Spleen (tissue), 7 donors: Measurements from ENCODE around the gene VPS18.

ENCODE experiments used
- POLR2A ChIP-seq, 3 donors: fragments of 450-650 bp; IDR thresholded peaks; one replicate each; pipeline ENCODE4 v1.5.1; 2017; ENCODE audit warnings: antibody characterized with exemption in 3 of 3, mild to moderate bottlenecking in 1 of 3
- TF ChIP-seq, protein P1 (sequence below), 11 experiments: fragments of 200-600 bp in 7 of 11; fragments of 450-650 bp in 4 of 11; sonication (generic) in 4 of 11; IDR thresholded peaks in 8 of 11; conservative IDR thresholded peaks in 3 of 11; 1 replicate in 7 of 11; 2 replicates in 4 of 11; pipeline versions ENCODE4 v1.4.0 to v1.8.0; 2016 to 2021; ENCODE audit warnings: antibody characterized with exemption in 11 of 11, inconsistent platforms in 4 of 11, mild to moderate bottlenecking in 1 of 11
- donor health status: DM: no; HTN: no; CAD: no; lungs with moderate emphysema.
- donor health status: DM: no; HTN: no; CAD: no.
- donor health status: DM: no; HTN: no; CAD: no.

DNA sequence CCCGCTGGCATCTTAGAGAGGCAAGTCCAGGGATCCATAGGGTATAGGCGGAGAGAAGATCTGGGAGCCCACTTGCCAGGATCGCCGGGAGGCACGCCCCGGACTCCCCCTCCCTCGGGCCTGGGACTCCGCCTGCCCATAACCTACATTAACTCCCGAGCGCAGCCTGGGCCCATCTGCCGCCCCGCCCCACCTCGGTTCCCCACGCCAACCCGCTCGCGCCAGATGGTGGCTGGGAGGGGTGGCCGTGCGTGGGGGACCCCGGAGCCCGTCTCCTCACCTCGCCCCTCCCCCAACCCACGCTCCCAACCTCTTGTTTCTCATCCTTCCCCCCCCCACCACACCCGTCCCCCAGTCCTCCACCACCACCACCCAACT is 33.2 kb downstream of the VPS18 start:
- TF ChIP-seq POLR2A (IDR thresholded peaks at IDR 0.05) = no peak
- TF ChIP-seq, protein P1, sequence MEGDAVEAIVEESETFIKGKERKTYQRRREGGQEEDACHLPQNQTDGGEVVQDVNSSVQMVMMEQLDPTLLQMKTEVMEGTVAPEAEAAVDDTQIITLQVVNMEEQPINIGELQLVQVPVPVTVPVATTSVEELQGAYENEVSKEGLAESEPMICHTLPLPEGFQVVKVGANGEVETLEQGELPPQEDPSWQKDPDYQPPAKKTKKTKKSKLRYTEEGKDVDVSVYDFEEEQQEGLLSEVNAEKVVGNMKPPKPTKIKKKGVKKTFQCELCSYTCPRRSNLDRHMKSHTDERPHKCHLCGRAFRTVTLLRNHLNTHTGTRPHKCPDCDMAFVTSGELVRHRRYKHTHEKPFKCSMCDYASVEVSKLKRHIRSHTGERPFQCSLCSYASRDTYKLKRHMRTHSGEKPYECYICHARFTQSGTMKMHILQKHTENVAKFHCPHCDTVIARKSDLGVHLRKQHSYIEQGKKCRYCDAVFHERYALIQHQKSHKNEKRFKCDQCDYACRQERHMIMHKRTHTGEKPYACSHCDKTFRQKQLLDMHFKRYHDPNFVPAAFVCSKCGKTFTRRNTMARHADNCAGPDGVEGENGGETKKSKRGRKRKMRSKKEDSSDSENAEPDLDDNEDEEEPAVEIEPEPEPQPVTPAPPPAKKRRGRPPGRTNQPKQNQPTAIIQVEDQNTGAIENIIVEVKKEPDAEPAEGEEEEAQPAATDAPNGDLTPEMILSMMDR (IDR thresholded peaks at IDR 0.05 in 8 of 11, conservative IDR thresholded peaks at IDR 0.05 in 3 of 11) = no peak
